ENCODE measurements around the gene FAM149A.

FAM149A gene

GRCh38 chr4:186067757-186068385 is 36.6 kb upstream of the FAM149A start:
- Histone ChIP-seq H3K14ac (ENCODE audit: low read length) (no peak overlapping the region), H2BK12ac (ENCODE audit: low read length) (peak overlapping the region; percentile 67), H3K79me1 (ENCODE audit: low read length) (no peaks in the 10 kb centered on the region), H4K8ac (ENCODE audit: low read depth, low read length) (no peak overlapping the region), H3K79me2 (ENCODE audit: control insufficient read depth, insufficient read depth, low read length, poor library complexity) (no peaks in the 10 kb centered on the region), H3K4me1 (ENCODE audit: control insufficient read depth in 1 of 2, insufficient read depth in 2 of 2, low read length in 2 of 2) (no peaks in the 10 kb centered on the region), H3K9me3 (ENCODE audit: insufficient read depth, low read depth, low read length) (no peaks in the 10 kb centered on the region), H3K27ac (ENCODE audit: low read depth, low read length) (no peak overlapping the region), H3K36me3 (ENCODE audit: control insufficient read depth in 1 of 2, insufficient read depth in 2 of 2, low read length in 2 of 2) (no peaks in the 10 kb centered on the region), H4K91ac (ENCODE audit: low read depth, low read length) (no peak overlapping the region), H3K9ac (ENCODE audit: low read length) (no peak overlapping the region), H2AFZ (ENCODE audit: insufficient read depth, low read length, poor library complexity) (no peak overlapping the region), H3K23ac (ENCODE audit: low read length) (no peak overlapping the region), H2BK120ac (ENCODE audit: insufficient read depth, low read length, poor library complexity) (no peak overlapping the region), H3K18ac (ENCODE audit: low read length) (no peak overlapping the region), H3K4me3 (ENCODE audit: low read depth, low read length) (no peak overlapping the region), H4K12ac (ENCODE audit: low read depth, low read length) (no peak overlapping the region), H3K27me3 (ENCODE audit: insufficient read depth, low read length) (no peaks in the 10 kb centered on the region), H3K4ac (ENCODE audit: low read depth, low read length) (no peak overlapping the region), H2BK5ac (ENCODE audit: low read depth, low read length, poor library complexity) (no peak overlapping the region), H2AK5ac (ENCODE audit: low read length) (no peak overlapping the region), H3K4me2 (ENCODE audit: low read length) (no peak overlapping the region)
- DNase-seq: peak; percentile 65 to 77
- no CpG with 5 or more reads among the region's 9 CpGs for WGBS (ENCODE audit: extremely low coverage, insufficient coverage, insufficient read length)

- H3K14ac ChIP-seq (ENCODE audit: low read length): no peak within 1 kb of the TSS
- H4K91ac ChIP-seq (ENCODE audit: low read depth, low read length): no peak within 1 kb of the TSS
- no peaks in the 10 kb centered on the region for H3K79me1 ChIP-seq (ENCODE audit: low read length)
- no peak within 1 kb of the TSS for H3K23ac ChIP-seq (ENCODE audit: low read length)
- no peak within 1 kb of the TSS for H3K4me2 ChIP-seq (ENCODE audit: low read length)
- H3K27ac ChIP-seq (ENCODE audit: low read depth, low read length): no peak within 1 kb of the TSS
- H3K4me1 ChIP-seq (ENCODE audit: control insufficient read depth in 1 of 2, insufficient read depth in 2 of 2, low read length in 2 of 2): no peaks in the 10 kb centered on the region
- no peak within 1 kb of the TSS for H3K9ac ChIP-seq (ENCODE audit: low read length)
- no peak within 1 kb of the TSS for H4K8ac ChIP-seq (ENCODE audit: low read depth, low read length)
- H3K4me3 ChIP-seq (ENCODE audit: low read depth, low read length): no peak within 1 kb of the TSS
- DNase-seq: peak in 1 of 2 donors; percentile 58
- H3K36me3 ChIP-seq (ENCODE audit: control insufficient read depth in 1 of 2, insufficient read depth in 2 of 2, low read length in 2 of 2): no peaks in the 10 kb centered on the region
- no peak within 1 kb of the TSS for H2AK5ac ChIP-seq (ENCODE audit: low read length)
- no peak within 1 kb of the TSS for H4K12ac ChIP-seq (ENCODE audit: low read depth, low read length)
- no peak within 1 kb of the TSS for H2BK120ac ChIP-seq (ENCODE audit: insufficient read depth, low read length, poor library complexity)
- no peaks in the 10 kb centered on the region for H3K27me3 ChIP-seq (ENCODE audit: insufficient read depth, low read length)
- no peak within 1 kb of the TSS for H3K18ac ChIP-seq (ENCODE audit: low read length)
- no peaks in the 10 kb centered on the region for H3K79me2 ChIP-seq (ENCODE audit: control insufficient read depth, insufficient read depth, low read length, poor library complexity)
- H2AFZ ChIP-seq (ENCODE audit: insufficient read depth, low read length, poor library complexity): no peak within 1 kb of the TSS
- WGBS (ENCODE audit: extremely low coverage, insufficient coverage, insufficient read length): no CpG with 5 or more reads among the region's 12 CpGs
- no peaks in the 10 kb centered on the region for H3K9me3 ChIP-seq (ENCODE audit: insufficient read depth, low read depth, low read length)
- H2BK5ac ChIP-seq (ENCODE audit: low read depth, low read length, poor library complexity): no peak within 1 kb of the TSS
- H2BK12ac ChIP-seq (ENCODE audit: low read length): no peak within 1 kb of the TSS
- no peak within 1 kb of the TSS for H3K4ac ChIP-seq (ENCODE audit: low read depth, low read length)
These were observed 35.7 kb upstream of the FAM149A start, which contains the start of gene TLR3 for GRCh38 chr4:186068581-186069348. Gene TLR3 (plus strand): TSS chr4:186069156. CDS start chr4:186076620, 7,464 bp downstream.

- H2AFZ ChIP-seq (ENCODE audit: insufficient read depth, low read length, poor library complexity): no peak overlapping the region
- no peaks in the 10 kb centered on the region for H3K9me3 ChIP-seq (ENCODE audit: insufficient read depth, low read depth, low read length)
- no peak overlapping the region for H3K23ac ChIP-seq (ENCODE audit: low read length)
- H3K79me2 ChIP-seq (ENCODE audit: control insufficient read depth, insufficient read depth, low read length, poor library complexity): no peaks in the 10 kb centered on the region
- H4K12ac ChIP-seq (ENCODE audit: low read depth, low read length): no peak overlapping the region
- H3K79me1 ChIP-seq (ENCODE audit: low read length): no peaks in the 10 kb centered on the region
- no peak overlapping the region for H2BK120ac ChIP-seq (ENCODE audit: insufficient read depth, low read length, poor library complexity)
- H3K14ac ChIP-seq (ENCODE audit: low read length): no peak overlapping the region
- WGBS (ENCODE audit: extremely low coverage, insufficient coverage, insufficient read length): 100% methylated on average over 2 of the region's 4 CpGs
- no peak overlapping the region for H3K9ac ChIP-seq (ENCODE audit: low read length)
- H2BK5ac ChIP-seq (ENCODE audit: low read depth, low read length, poor library complexity): no peak overlapping the region
- H3K27ac ChIP-seq (ENCODE audit: low read depth, low read length): no peak overlapping the region
- no peak overlapping the region for H4K91ac ChIP-seq (ENCODE audit: low read depth, low read length)
- H3K4ac ChIP-seq (ENCODE audit: low read depth, low read length): no peak overlapping the region
- H3K4me2 ChIP-seq (ENCODE audit: low read length): no peak overlapping the region
- H3K4me1 ChIP-seq (ENCODE audit: control insufficient read depth in 1 of 2, insufficient read depth in 2 of 2, low read length in 2 of 2): peaks cover 0 to 4% of the 10 kb centered on the region in 2 experiments
- H3K36me3 ChIP-seq (ENCODE audit: control insufficient read depth in 1 of 2, insufficient read depth in 2 of 2, low read length in 2 of 2): no peaks in the 10 kb centered on the region
- H4K8ac ChIP-seq (ENCODE audit: low read depth, low read length): no peak overlapping the region
- no peaks in the 10 kb centered on the region for H3K27me3 ChIP-seq (ENCODE audit: insufficient read depth, low read length)
- no peak overlapping the region for H3K4me3 ChIP-seq (ENCODE audit: low read depth, low read length)
- no peak overlapping the region for H2AK5ac ChIP-seq (ENCODE audit: low read length)
- H3K18ac ChIP-seq (ENCODE audit: low read length): no peak overlapping the region
- peak in 1 of 2 donors; percentile 12 for DNase-seq
- no peak overlapping the region for H2BK12ac ChIP-seq (ENCODE audit: low read length)
These were observed 34.8 kb upstream of the FAM149A start for GRCh38 chr4:186069729-186070128.

GRCh38 chr4:186072516-186072915 is 32.0 kb upstream of the FAM149A start:
- no peak overlapping the region for H2BK5ac ChIP-seq (ENCODE audit: low read depth, low read length, poor library complexity)
- peak overlapping the region; percentile 60 for H2BK12ac ChIP-seq (ENCODE audit: low read length)
- no peak overlapping the region for H4K91ac ChIP-seq (ENCODE audit: low read depth, low read length)
- no peak overlapping the region for H3K9ac ChIP-seq (ENCODE audit: low read length)
- H3K4ac ChIP-seq (ENCODE audit: low read depth, low read length): no peak overlapping the region
- no peak overlapping the region for H3K4me2 ChIP-seq (ENCODE audit: low read length)
- no peak overlapping the region for H3K23ac ChIP-seq (ENCODE audit: low read length)
- no peak overlapping the region for H3K4me3 ChIP-seq (ENCODE audit: low read depth, low read length)
- no peak overlapping the region for H2AFZ ChIP-seq (ENCODE audit: insufficient read depth, low read length, poor library complexity)
- H2BK120ac ChIP-seq (ENCODE audit: insufficient read depth, low read length, poor library complexity): no peak overlapping the region
- H3K14ac ChIP-seq (ENCODE audit: low read length): no peak overlapping the region
- no peak overlapping the region for H4K8ac ChIP-seq (ENCODE audit: low read depth, low read length)
- H3K79me1 ChIP-seq (ENCODE audit: low read length): no peaks in the 10 kb centered on the region
- no peak overlapping the region for H2AK5ac ChIP-seq (ENCODE audit: low read length)
- H3K4me1 ChIP-seq (ENCODE audit: control insufficient read depth in 1 of 2, insufficient read depth in 2 of 2, low read length in 2 of 2): peaks cover 0 to 4% of the 10 kb centered on the region in 2 experiments
- H3K9me3 ChIP-seq (ENCODE audit: insufficient read depth, low read depth, low read length): no peaks in the 10 kb centered on the region
- DNase-seq: no peak
- H3K27ac ChIP-seq (ENCODE audit: low read depth, low read length): no peak overlapping the region
- no peaks in the 10 kb centered on the region for H3K79me2 ChIP-seq (ENCODE audit: control insufficient read depth, insufficient read depth, low read length, poor library complexity)
- H3K36me3 ChIP-seq (ENCODE audit: control insufficient read depth in 1 of 2, insufficient read depth in 2 of 2, low read length in 2 of 2): no peaks in the 10 kb centered on the region
- H3K27me3 ChIP-seq (ENCODE audit: insufficient read depth, low read length): no peaks in the 10 kb centered on the region
- H4K12ac ChIP-seq (ENCODE audit: low read depth, low read length): no peak overlapping the region
- H3K18ac ChIP-seq (ENCODE audit: low read length): no peak overlapping the region
- WGBS (ENCODE audit: extremely low coverage, insufficient coverage, insufficient read length): no CpG with 5 or more reads among the region's 10 CpGs

Measured in trophoblast cell (in vitro differentiated cells and primary cell).